ENCODE data around the gene MUC4. TPM values are rescaled to one million over a fixed set of nuclear protein-coding genes. Genes with fewer than 3 reads are reported as not detected.
"Not testable (repeated sequence)": the region's sequence is repeated elsewhere in the genome, so short reads cannot be mapped to it uniquely, and the experiment has no call there.

The MUC4 gene
- total and polyA plus RNA-seq, 8 donors: 0.04 to 0.59 (median 0.14) TPM

- Histone ChIP-seq H3K4me1 (peaks cover 0 to 6% (median 0%) of the 10 kb centered on the region in 3 donors), H3K36me3 (peaks cover 4 to 21% (median 5%) of the 10 kb centered on the region in 3 donors), H3K4me3 (no peak overlapping the region), H3K27me3 (no peaks in the 10 kb centered on the region), H3K9me3 (no peaks in the 10 kb centered on the region), H3K27ac (no peak overlapping the region)
- intact Hi-C loops (cut with DNase I): no loop called here
- no peak for TF ChIP-seq CTCF (IDR thresholded peaks at IDR 0.05)
- ATAC-seq (no peak), DNase-seq (no peak), FAIRE-seq (no peak)
- 66 to 72% methylated on average over 4 of the region's 4 CpGs for WGBS, 2 donors
These were observed 96.6 kb downstream of the MUC4 start for GRCh38 chr3:195715134-195715533.

GRCh38 chr3:195714380-195715011, 97.2 kb downstream of the MUC4 start:
- Histone ChIP-seq H3K36me3 (peaks cover 4 to 26% (median 5%) of the 10 kb centered on the region in 3 donors), H3K27ac (no peak overlapping the region), H3K27me3 (no peaks in the 10 kb centered on the region), H3K4me1 (peaks cover 0 to 6% (median 0%) of the 10 kb centered on the region in 3 donors), H3K4me3 (no peak overlapping the region), H3K9me3 (no peaks in the 10 kb centered on the region)
- no peak for TF ChIP-seq CTCF (IDR thresholded peaks at IDR 0.05)
- FAIRE-seq: no peak
- ATAC-seq: peak in 1 of 4 donors; percentile 37
- WGBS, 2 donors: 89 to 91% methylated on average over 6 of the region's 6 CpGs
- DNase-seq: no peak
- intact Hi-C loops (cut with DNase I): no loop called here

- WGBS, 2 donors: 32 to 38% methylated on average over 8 of the region's 9 CpGs
These were observed 98.6 kb downstream of the MUC4 start for GRCh38 chr3:195713150-195713549.

GRCh38 chr3:195712535-195712910, 99.2 kb downstream of the MUC4 start:
- H3K9me3 ChIP-seq; ATAC-seq; intact Hi-C loops (cut with DNase I); H3K4me3 ChIP-seq; H3K27ac ChIP-seq; H3K27me3 ChIP-seq; FAIRE-seq; H3K4me1 ChIP-seq; DNase-seq: not testable (repeated sequence)
- 75% methylated on average over 8 of the region's 8 CpGs for WGBS, 2 donors
- H3K36me3 ChIP-seq: peaks cover 5 to 37% (median 14%) of the 10 kb centered on the region in 3 donors

More at GRCh38 chr3:195713150-195713549, 98.6 kb downstream of the MUC4 start:
- FAIRE-seq; H3K4me3 ChIP-seq; H3K9me3 ChIP-seq; intact Hi-C loops (cut with DNase I); H3K27ac ChIP-seq; DNase-seq; ATAC-seq; H3K27me3 ChIP-seq; H3K4me1 ChIP-seq: not testable (repeated sequence)
- peaks cover 5 to 37% (median 13%) of the 10 kb centered on the region in 3 donors for H3K36me3 ChIP-seq

- peaks cover 5 to 37% (median 14%) of the 10 kb centered on the region in 3 donors for H3K36me3 ChIP-seq
- ATAC-seq: no peak
- H3K4me3 ChIP-seq: no peak overlapping the region
- intact Hi-C loops (cut with DNase I): no loop called here
- H3K27ac ChIP-seq: no peak overlapping the region
- no peaks in the 10 kb centered on the region for H3K27me3 ChIP-seq
- FAIRE-seq: no peak
- peaks cover 0 to 6% (median 0%) of the 10 kb centered on the region in 3 donors for H3K4me1 ChIP-seq
- H3K9me3 ChIP-seq: no peaks in the 10 kb centered on the region
- WGBS, 2 donors: 89 to 90% methylated on average over 12 of the region's 12 CpGs
- no peak for DNase-seq
- TF ChIP-seq CTCF (IDR thresholded peaks at IDR 0.05): no peak
These were observed 99.8 kb downstream of the MUC4 start for GRCh38 chr3:195711813-195712534.

GRCh38 chr3:195711091-195711812, 100.5 kb downstream of the MUC4 start:
- DNase-seq; H3K9me3 ChIP-seq; intact Hi-C loops (cut with DNase I); FAIRE-seq; H3K4me3 ChIP-seq; H3K4me1 ChIP-seq; ATAC-seq; H3K27ac ChIP-seq; H3K27me3 ChIP-seq: not testable (repeated sequence)
- peaks cover 5 to 37% (median 14%) of the 10 kb centered on the region in 3 donors for H3K36me3 ChIP-seq
- WGBS, 2 donors: 61 to 71% methylated on average over 2 of the region's 2 CpGs

- DNase-seq; H3K27me3 ChIP-seq; H3K27ac ChIP-seq; ATAC-seq; H3K4me3 ChIP-seq; H3K9me3 ChIP-seq; intact Hi-C loops (cut with DNase I); H3K4me1 ChIP-seq; FAIRE-seq: not testable (repeated sequence)
- WGBS, 2 donors: 63% methylated on average over 6 of the region's 6 CpGs
- H3K36me3 ChIP-seq: peaks cover 5 to 37% (median 14%) of the 10 kb centered on the region in 3 donors
These were observed 101.4 kb downstream of the MUC4 start for GRCh38 chr3:195710126-195710905.
